ENCODE data around the gene TACC2. TPM values are rescaled to one million over a fixed set of nuclear protein-coding genes. Genes with fewer than 3 reads are reported as not detected.

The TACC2 gene
- total RNA-seq, 2 experiments from 2014 or later, result not detected

GRCh38 chr10:122204691-122205489 is 215.9 kb downstream of the TACC2 start:
- POLR2A ChIA-PET, result no interaction called here

DNA sequence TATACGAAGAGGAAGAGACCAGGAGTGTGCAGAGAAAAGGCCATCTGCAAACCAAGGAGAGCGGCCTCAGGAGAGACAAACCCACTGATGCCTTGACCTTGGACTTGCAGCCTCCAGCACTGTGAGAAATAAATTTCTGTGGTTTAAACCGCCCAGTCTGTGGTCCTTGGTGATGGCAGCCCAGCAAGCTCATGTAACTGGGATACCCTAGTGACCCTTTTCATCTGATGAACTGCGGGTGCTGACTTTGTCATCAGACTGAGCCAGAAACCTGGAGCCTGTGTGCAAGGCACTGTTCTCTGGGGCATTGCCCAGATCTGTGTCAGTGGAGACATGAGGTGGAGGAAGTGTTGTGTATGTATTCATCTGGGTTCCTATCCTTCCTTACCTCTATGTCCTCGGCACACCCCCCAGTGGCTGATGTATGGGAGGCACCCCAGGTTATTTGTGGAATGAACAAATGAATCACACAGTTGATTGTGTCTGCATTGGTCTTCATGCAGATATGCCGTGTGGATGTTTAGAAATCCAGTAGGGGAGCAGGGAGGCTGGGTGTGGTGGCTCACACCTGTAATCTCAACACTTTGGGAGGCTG is 217.6 kb downstream of the TACC2 start:
- H3K79me2 ChIP-seq (ENCODE audit: insufficient read depth, low read depth, low read length), result no peaks in the 10 kb centered on the region

More at GRCh38 chr10:122204691-122205489, 215.9 kb downstream of the TACC2 start:
- CTCF ChIA-PET (ENCODE audit: unreplicated experiment), result interaction anchor here (0.6 kb wide), 1 partner anchor 245 kb away, joined by 3 read pairs; no protein-coding TSS in a partner anchor
- Histone ChIP-seq H3K79me2 (ENCODE audit: insufficient read depth, low read depth, low read length) (no peaks in the 10 kb centered on the region), H3K4me2 (ENCODE audit: low read length) (no peak overlapping the region), H3K4me1 (ENCODE audit: insufficient read depth, low read length, poor library complexity, severe bottlenecking) (no peaks in the 10 kb centered on the region), H3K9me3 (ENCODE audit: low read length) (no peaks in the 10 kb centered on the region), H4K20me1 (ENCODE audit: insufficient read depth, low read length) (no peaks in the 10 kb centered on the region), H3K36me3 (ENCODE audit: insufficient read depth, low read length) (no peaks in the 10 kb centered on the region), H3K4me3 (ENCODE audit: low read depth, low read length, poor library complexity, severe bottlenecking) (no peak overlapping the region), H3K9me2 (ENCODE audit: insufficient read depth, low read length) (no peaks in the 10 kb centered on the region), H3K27ac (ENCODE audit: low read depth, low read length, poor library complexity, severe bottlenecking) (no peak overlapping the region), H2AFZ (ENCODE audit: low read length) (no peak overlapping the region)
- no TSS peak for BruUV-seq (replicated peaks)
- DNase-seq (ENCODE audit: low spot score), result no peak
- intact Hi-C loops (cut with micrococcal nuclease; ENCODE audit: unreplicated experiment), result no loop called here
- TF ChIP-seq EZH2phosphoT487 (IDR thresholded peaks at IDR 0.05; ENCODE audit: borderline replicate concordance, low read depth, low read length) (no peak), CTCF (conservative IDR thresholded peaks at IDR 0.05; ENCODE audit: low read length) (no peak)

More for the DNA sequence above, 217.6 kb downstream of the TACC2 start:
- Histone ChIP-seq H3K36me3 (ENCODE audit: insufficient read depth, low read length) (no peaks in the 10 kb centered on the region), H3K4me2 (ENCODE audit: low read length) (no peak overlapping the region), H3K27ac (ENCODE audit: low read depth, low read length, poor library complexity, severe bottlenecking) (no peak overlapping the region), H3K9me3 (ENCODE audit: low read length) (no peaks in the 10 kb centered on the region), H3K4me1 (ENCODE audit: insufficient read depth, low read length, poor library complexity, severe bottlenecking) (no peaks in the 10 kb centered on the region), H3K9me2 (ENCODE audit: insufficient read depth, low read length) (no peaks in the 10 kb centered on the region), H2AFZ (ENCODE audit: low read length) (no peak overlapping the region), H3K4me3 (ENCODE audit: low read depth, low read length, poor library complexity, severe bottlenecking) (no peak overlapping the region), H4K20me1 (ENCODE audit: insufficient read depth, low read length) (no peaks in the 10 kb centered on the region)
- TF ChIP-seq EZH2phosphoT487 (IDR thresholded peaks at IDR 0.05; ENCODE audit: borderline replicate concordance, low read depth, low read length) (no peak), CTCF (conservative IDR thresholded peaks at IDR 0.05; ENCODE audit: low read length) (no peak)
- no peak for DNase-seq (ENCODE audit: low spot score)
- CTCF ChIA-PET (ENCODE audit: unreplicated experiment), result no interaction called here
- POLR2A ChIA-PET, result no interaction called here
- BruUV-seq (replicated peaks), result no TSS peak
- intact Hi-C loops (cut with micrococcal nuclease; ENCODE audit: unreplicated experiment), result no loop called here

Measured in OCI-LY7 (cell line).